HG03060 (cell line): ENCODE data around the gene MAPK9.

Experiments
- ATAC-seq: cut with Tn5 transposase; IDR thresholded peaks from one replicate; pipeline ENCODE4 v1.9.1; 2021; ENCODE audit warnings: low read depth, moderate number of reproducible peaks; ENCODE audit not compliant: unreplicated experiment

MAPK9 gene

DNA sequence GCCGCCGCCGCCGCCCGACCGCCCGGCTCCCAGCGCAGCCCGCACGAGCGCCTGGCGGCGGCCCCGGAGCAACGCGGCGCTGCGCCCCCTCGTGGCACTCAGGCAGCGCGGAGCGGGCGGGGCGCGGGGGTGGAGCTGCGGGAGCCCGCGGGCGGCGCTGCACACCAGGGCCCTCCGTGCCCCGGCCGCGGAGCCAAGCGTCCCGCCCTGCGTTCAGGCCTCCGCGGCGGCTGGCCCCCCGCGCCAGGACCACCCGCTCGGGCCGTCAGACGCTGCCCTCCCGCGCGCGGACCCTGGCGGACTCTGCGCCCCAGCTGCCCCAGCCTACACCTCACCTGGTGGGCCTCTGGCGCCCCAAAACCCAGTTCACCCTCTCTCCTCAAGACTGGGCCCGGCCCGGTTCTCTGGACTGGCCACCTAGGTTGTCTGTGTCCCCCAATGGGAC is 82.7 kb downstream of the MAPK9 start, which contains the start of gene RASGEF1C:
TSS of gene RASGEF1C (minus strand) at position 75 of the 445 bp plus-strand sequence. CDS start 71,159 bp downstream, outside the sequence.
- no peak for ATAC-seq

DNA sequence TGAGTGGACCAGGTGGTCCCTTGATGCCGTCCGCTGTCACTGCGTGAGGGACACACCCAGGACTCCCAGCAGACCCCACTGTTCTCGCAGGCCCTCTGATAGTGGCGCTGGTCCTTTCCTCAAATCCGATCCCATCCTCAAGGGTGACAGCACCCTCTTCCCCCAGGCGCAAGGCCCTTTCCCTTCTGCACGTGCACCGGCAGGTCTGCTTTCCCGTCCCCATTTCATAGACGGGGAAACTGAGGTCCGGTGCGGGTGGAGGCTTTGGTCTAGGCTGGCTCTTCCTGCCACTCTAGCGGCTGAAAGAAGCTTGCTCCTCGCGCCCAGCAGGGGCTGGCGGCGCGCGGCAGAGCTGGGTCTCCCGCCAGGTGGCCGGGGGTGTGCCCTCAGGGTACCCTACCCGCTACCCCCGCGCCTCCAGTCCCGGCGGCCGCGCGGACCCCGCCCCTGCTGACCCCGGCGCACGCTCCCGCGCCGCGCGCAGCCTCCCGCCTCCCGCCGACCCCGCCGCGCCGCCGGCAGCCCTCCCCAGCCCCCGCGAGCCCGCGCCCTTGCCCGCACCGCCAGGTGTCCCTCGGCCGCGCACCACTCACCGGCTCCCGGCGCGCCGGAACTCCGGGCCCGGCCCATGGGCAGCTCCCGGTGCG is 83.3 kb downstream of the MAPK9 start:
- no peak for ATAC-seq

DNA sequence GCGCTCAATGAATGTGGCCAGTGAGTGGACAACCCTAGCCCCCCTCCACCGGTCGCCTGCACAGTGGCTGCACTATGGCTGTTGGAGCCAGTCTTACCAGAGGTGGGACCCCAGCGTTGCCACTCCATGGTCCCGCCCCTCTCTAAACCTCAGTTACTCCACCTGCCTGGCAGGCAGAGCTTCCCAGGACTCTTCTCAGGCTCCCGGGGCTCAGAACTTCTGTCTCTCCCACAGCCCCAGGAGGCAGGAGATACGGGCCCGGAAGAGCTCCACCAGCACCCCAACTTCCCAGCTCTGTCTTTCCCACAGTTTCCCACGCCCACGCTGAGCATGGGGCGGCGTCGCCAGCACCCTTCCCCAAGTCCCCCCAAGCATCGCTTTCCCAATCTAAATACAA is 83.8 kb downstream of the MAPK9 start:
- ATAC-seq = no peak

DNA sequence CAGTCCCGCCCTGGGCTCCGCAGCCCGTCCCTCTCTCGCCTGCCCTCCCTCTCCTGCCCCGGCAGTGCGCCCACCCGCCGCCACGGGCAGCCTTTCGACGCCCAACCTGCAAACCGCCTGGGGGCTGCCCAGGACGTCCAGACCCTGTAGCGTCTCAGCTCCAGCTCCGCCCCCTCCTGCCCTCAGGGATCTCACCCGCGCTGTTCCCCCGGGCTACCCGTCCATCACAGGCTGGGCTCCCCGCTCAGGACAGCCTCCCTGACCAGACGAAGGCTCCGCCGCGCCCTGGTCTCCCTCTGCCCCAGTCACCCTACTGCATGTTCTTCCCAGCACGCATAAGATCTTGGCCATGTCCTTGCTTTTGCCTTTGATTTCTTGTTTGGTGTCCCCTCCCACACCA is 84.3 kb downstream of the MAPK9 start:
- ATAC-seq = no peak

DNA sequence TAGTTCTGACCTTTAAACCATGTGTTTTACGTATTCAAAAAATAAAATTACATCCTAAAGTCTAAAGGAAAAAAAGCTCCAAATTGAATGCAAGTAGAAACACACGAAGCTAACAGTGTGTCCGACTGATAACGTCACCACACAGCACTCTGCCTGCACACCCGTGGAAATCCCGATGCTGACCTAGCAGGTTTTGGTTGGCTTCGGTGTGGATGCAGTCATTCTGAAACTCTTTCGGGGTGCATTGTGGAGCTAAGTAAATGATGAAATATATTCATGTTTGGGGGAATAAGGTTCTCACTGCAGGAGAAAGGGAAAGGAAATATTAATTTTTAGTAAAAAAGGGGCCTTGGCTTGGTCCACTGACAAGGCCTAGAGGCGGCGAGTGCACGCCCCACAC is 84.9 kb downstream of the MAPK9 start:
- no peak for ATAC-seq

DNA sequence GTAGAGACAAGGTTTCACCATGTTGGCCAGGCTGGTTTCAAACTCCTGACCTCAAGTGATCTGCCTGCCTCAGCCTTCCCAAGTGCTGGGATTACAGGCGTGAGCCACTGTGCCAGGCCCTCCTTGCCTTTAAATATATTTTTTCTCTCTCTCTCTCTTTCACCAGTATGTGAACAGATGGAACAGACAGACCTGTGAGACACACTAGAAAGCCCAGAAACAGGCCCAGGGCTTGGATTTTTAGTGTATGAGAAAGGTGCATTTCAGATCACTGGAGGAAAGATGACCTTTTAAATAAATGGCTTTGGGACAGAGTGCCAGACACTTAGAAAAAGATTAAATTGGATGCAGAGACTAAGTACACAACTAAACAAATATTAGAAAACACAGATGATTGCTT is 86.0 kb downstream of the MAPK9 start:
- no peak for ATAC-seq

DNA sequence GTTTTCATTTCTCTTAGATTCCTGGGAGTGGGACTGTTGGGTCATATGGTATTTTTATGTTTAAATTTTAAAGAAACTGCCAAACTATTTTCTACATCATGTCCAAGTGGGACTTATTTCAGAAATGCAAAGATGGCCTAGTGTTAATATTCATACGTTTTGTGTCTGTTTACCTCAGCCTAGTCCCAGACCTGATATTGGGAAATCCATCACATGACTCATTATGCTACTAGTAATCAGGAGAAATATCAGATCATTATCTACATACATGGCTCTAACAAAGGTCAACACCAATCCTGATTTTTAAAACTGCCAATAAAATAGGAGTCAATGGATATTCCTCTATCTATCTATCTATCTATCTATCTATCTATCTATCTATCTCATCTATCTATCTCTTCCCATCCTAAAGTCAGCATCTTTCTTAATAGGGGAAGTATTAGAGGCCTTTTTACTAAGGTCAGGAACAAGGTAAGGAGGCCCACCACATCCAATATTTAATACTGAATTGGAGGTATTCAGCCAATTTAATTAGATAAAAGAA is 87.5 kb downstream of the MAPK9 start:
- ATAC-seq = no peak

DNA sequence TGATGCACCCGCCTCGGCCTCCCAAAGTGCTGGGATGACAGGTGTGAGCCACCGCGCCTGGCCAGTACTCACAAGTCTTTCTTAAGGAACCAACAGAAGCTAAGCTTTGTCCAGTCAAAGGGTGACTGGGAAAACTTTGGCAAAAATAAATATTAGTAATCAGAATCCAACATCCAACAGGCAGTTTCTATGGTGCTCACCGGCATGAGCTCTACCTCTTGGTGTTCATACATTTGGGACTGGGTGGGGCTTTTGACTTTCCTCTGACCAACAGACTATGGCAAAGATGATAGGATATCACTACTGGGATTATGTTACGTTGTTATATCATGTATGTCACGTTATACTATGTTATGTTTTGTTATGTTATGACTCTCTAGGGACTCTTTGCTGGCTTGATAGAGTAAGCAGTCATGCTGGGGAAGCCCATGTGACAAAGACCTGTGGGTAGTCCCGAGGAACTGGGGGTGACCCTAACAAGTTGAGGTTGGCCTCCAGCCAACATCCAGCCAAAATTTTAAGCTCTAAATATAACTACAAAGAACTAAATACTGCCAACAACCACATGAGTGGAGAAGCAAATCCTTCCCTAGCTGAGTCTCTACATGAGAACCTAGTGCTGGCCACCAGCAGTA is 88.8 kb downstream of the MAPK9 start:
- no peak for ATAC-seq

DNA sequence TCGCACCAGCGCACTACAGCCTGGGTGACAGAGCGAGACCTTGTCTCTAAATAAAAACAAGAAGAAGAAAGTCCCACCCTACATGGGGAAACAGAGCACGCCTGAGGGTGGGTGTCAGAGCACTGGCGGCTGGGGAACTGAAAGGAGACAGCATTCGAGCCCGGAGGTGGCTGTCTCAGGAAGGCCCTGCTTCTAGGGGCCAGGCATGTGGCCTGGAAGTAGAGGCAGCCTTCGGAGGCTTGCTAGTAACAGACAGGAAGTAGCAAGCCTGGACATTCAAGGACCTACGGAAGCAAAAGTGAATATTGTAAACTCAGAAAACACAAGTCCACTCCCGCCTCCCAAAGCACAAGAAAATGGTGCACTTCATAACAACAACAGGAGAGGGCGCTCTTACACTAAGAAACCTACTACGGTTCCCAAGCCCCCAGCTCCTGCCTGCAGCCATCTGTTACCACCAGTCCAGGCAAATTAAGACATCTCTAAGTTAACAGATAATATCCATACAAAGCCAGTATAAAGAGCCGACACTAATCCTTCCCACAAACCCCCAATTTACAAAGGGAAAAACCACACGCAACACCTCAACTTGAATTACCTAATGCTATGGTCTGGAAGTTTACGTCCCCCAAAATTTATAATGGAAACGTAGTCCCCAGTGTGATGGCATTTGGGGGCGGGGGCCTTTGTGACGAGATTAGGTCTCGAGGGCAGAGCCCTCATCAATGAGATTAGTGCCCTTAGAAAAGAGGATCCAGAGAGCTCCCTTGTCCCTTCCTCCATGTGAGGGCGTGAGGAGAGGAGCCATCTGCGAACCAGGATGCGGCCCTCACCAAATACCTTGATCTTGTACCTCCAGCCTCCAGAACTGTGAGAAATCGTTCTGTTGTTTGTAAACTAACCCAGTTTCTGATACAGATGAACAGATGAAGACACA is 90.6 kb downstream of the MAPK9 start:
- no peak for ATAC-seq

DNA sequence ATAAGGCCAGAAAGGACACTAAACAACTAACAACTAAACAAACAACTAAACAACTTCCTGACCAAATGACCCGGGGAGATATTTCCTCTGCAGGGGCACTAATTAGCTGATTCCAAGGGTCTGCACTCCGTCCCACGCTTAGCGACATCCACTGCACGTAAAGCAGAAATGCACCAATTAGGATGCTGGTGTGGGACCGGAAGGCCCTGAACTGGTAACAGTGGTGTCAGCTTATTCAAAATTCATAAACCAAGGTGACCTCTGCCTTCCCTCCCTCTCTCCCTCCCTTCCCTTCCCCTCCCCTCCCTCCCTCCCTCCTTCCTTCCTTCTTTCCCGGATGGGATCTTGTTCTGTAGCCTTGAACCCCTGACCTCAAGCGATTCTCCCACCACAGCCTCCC is 92.5 kb downstream of the MAPK9 start:
- ATAC-seq = no peak

DNA sequence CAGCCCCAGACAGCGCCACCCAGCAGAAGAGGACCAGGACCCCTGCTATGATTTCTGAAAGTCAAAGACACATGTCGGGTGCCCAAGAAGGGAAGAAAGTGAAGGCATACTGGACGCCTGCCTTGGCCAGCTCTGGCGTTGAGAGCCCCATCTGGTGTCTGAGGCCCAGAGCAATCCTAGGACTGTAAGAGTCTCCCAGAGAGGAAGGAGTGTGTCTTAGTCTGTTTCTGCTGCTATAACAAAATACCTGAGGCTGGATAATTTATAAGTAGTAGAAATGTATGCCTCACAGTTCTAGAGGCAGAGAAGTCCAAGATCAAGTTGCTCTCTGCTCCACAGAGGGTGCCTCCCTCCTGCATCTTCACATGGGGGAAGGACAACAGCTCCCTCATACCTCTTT is 93.7 kb downstream of the MAPK9 start:
- no peak for ATAC-seq

DNA sequence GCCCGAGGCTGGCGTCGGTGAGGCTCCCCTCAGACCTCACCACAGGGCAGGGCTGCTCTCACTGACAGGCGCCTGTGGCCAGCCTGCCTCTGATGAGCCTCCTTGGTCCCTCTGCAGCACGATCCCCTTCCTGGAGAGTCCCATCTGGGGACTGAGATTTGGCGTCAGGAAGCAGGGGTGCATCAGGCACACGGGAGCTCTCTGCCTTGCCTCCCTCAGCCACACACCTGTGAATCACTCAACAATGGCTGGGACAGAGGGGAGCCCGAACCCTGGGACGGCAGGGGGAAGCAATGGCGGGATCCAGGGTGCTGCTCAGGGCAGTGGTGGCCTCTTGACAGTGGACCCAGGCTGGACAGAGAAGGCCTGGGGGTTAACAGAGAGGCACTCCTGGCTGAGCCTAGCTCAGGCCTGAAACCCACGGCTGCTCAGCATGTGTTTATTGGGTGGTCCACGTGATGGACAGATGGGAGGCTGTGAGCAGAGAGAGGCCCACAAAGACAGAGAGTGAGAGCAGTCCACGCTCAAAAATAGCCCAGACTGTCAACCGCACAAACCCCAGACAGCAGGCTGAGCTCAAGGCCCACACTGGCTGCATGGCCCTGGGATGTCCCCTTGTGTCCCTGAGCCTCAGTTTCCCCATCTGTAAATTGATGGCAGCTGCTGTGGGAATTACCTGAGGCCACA is 94.7 kb downstream of the MAPK9 start:
- no peak for ATAC-seq

DNA sequence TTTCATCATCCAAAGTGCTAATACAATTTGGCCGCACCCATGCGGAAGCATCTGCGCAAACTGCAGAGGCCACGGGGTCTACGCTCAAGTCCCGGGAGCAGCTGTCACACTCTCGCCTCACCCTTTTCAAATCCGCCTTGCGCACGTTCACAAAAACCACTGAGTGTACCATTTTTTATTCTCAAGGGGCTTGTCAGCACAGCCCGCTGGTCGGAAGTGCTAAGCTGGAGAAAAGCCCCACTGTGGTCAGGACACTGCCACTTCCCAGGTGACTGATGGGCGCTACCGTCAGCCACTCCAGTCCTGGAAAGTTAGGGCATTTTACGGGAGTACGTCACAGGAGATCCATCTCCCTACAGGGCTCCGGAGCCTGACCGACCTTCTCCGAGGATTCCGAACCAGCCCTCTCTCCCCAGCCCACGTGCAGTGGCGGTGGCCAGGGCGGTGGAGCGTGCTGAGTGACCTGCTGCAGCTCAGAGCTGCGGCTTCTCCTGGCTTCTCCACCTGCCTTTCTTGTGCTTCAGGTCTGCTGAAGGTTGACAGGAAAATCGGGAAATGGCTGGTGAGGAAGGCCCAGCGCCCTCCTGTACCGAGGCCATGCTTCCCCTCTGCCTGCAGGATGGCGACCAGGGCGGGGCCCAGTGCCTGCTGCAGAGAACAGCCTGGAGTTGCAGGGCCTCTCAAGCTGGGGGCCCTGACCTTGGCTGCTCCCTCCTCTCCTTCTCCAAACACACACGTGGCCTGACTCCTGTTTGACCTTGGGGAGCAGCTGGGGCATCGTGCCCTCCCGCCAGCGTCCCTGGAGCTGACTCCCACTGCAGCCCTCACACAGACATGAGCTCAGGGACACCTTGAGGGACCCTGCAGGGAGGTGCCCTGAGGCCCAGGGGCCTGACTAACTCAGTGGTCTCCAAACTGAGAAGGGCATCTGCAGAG is 97.2 kb downstream of the MAPK9 start:
- ATAC-seq = no peak

DNA sequence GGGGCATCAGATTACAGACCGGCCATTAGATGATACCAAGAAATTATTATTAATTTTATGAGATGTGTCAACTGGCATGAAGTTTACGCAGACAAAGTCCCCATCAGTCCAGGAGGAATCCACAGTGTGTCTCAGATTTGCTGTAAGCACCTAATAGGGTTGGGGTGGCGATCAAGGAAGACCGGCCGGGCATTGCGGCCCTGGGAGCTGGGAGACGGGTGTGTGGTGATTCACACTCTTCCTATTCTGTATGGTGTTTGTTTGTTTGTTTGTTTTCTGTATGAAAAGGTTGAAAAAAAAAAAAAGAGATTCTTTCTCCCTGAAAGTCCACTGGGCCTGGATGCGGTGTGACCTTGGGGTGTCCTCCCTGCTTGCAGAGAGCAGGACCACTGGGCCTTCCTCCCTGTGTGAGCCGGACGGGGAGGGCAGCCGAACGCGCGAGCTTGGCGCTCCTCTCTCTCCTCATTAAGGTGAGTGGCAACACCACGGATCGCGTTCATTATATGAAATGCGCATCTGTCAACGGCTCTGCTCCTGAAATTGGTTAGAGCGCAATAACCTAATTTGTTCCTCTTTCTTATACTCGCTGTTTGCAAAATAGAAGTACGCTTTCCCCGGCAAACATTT is 98.0 kb downstream of the MAPK9 start:
- no peak for ATAC-seq

DNA sequence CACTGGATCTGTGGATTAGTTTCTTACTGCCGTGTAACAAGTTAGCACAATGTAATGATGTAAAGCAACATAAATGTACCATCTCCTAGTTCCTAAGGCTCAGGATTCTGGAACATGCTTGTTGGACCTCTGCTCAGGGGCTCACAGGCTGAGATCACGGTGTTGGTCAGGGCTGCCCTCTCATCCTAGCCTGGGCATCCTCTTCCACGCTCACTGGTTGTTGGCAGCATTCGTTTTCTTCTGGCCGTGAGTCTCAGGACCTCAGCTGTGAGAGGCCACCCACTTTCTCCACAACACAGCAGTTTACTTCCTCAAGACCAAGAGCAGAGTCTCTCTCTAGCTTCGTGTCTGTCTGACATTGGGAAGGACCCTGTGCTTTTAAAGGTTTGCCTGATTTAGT is 100.2 kb downstream of the MAPK9 start:
- no peak for ATAC-seq

DNA sequence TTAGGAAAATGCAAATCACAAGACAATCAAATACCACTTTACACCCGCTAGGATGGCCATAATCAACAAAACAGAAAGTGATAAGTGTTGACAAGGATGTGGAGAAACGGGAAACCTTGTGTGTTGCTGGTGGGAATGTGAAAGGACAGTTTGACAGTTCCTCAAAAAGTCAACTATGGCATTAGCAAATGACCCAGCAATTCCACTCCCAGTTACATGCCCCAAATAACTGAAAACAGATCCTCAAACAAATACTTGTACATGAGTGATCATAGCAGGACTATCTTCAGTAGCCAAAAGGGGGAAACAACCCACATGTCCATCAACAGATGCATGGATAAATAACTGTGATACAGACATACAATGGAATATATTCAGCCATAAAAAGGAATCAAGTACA is 104.1 kb downstream of the MAPK9 start:
- ATAC-seq = no peak
